Caco-2 (cell line): ENCODE measurements around the gene KIRREL3. TPM values are rescaled to one million over a fixed set of nuclear protein-coding genes. Genes with fewer than 3 reads are reported as not detected.

Experiments used
- BruUV-seq: library from RNA; stranded (reverse); fragments of 400-500 nt; replicated peaks from 2 replicates; lab custom pipeline; 2021; lab: Mats Ljungman, UMichigan
- CTCF ChIA-PET: fragments of 300-600 bp; sonication (Branson Sonifier 250); formaldehyde crosslinking; loops from one replicate; lab custom pipeline; 2022; ENCODE audit warnings: antibody characterized with exemption; lab: Charles Lee
- POLR2A ChIA-PET: fragments of 300-600 bp; sonication (Branson Sonifier 250); formaldehyde crosslinking; loops from one replicate; lab custom pipeline; 2022; ENCODE audit warnings: antibody characterized with exemption; lab: Charles Lee
- DNase-seq, 2 experiments: peaks; one replicate each; pipeline versions ENCODE4 v3.0.0 to v3.0.0-alpha.2; 2020 to 2022
- H3K27me3 ChIP-seq: replicated peaks from 2 replicates; pipeline ENCODE4 v1.6.0; 2011; ENCODE audit warnings: low read length; ENCODE audit not compliant: control insufficient read depth, insufficient read depth
- H3K36me3 ChIP-seq: 2 replicates; pipeline ENCODE4 v1.5.1; 2011; ENCODE audit warnings: low read length; ENCODE audit not compliant: control insufficient read depth, insufficient read depth
- H3K4me1 ChIP-seq: fragments of 250-450 bp; sonication (Bioruptor Pico); 2 replicates; pipeline ENCODE4 v1.5.1; 2020; ENCODE audit warnings: mild to moderate bottlenecking
- H3K4me3 ChIP-seq: 2 replicates; pipeline ENCODE4 v1.5.1; 2011; ENCODE audit warnings: low read depth, mild to moderate bottlenecking, control low read depth, low read length
- H3K9me3 ChIP-seq: fragments of 250-450 bp; sonication (Bioruptor Pico); 2 replicates; pipeline ENCODE4 v1.5.1; 2020; ENCODE audit warnings: mild to moderate bottlenecking, moderate library complexity
- H3K27ac Mint-ChIP-seq: one replicate; pipeline ENCODE4 v1.8.0; 2022; ENCODE audit warnings: mixed read lengths; ENCODE audit not compliant: unreplicated experiment
- H3K27me3 Mint-ChIP-seq: one replicate; pipeline ENCODE4 v1.8.0; 2022; ENCODE audit warnings: mixed read lengths; ENCODE audit not compliant: insufficient read depth, unreplicated experiment
- H3K36me3 Mint-ChIP-seq: one replicate; pipeline ENCODE4 v1.8.0; 2022; ENCODE audit warnings: mild to moderate bottlenecking, mixed read lengths; ENCODE audit not compliant: insufficient read depth, unreplicated experiment
- H3K4me1 Mint-ChIP-seq: one replicate; pipeline ENCODE4 v1.8.0; 2022; ENCODE audit warnings: low read depth, mixed read lengths; ENCODE audit not compliant: unreplicated experiment
- H3K4me3 Mint-ChIP-seq: one replicate; pipeline ENCODE4 v1.8.0; 2022; ENCODE audit warnings: mild to moderate bottlenecking, moderate library complexity, mixed read lengths; ENCODE audit not compliant: unreplicated experiment
- H3K9me3 Mint-ChIP-seq: one replicate; pipeline ENCODE4 v1.8.0; 2022; ENCODE audit warnings: mixed read lengths; ENCODE audit not compliant: unreplicated experiment
- intact Hi-C: fragments of 100-400 bp; cut with micrococcal nuclease; formaldehyde crosslinking; loops from one replicate; pipeline ENCODE4 v1.10.0; 2022; ENCODE audit not compliant: unreplicated experiment
- total RNA-seq: library from RNA; stranded (reverse); gene quantifications from 2 replicates; pipeline ENCODE4 v1.2.3, GENCODE V29; 2022
- TF ChIP-seq, protein P1 (sequence below), 2 experiments: fragments of 200-600 bp in 1 of 2; IDR thresholded peaks; 1 replicate in 1 of 2; 2 replicates in 1 of 2; pipeline versions ENCODE4 v1.5.1 to v1.8.0; 2011 to 2022; ENCODE audit warnings: antibody characterized with exemption in 1 of 2, control low read depth in 1 of 2, inconsistent platforms in 1 of 2, low read depth in 1 of 2, low read length in 1 of 2, mild to moderate bottlenecking in 1 of 2, moderate library complexity in 1 of 2; ENCODE audit not compliant: insufficient read depth in 1 of 2, severe bottlenecking in 1 of 2, unreplicated experiment in 1 of 2

The KIRREL3 gene
- total RNA-seq, 1 experiment from 2014 or later: not detected

GRCh38 chr11:126476266-126476924 is 524.2 kb downstream of the KIRREL3 start:
- CTCF ChIA-PET: no interaction called here
- TF ChIP-seq, protein P1, sequence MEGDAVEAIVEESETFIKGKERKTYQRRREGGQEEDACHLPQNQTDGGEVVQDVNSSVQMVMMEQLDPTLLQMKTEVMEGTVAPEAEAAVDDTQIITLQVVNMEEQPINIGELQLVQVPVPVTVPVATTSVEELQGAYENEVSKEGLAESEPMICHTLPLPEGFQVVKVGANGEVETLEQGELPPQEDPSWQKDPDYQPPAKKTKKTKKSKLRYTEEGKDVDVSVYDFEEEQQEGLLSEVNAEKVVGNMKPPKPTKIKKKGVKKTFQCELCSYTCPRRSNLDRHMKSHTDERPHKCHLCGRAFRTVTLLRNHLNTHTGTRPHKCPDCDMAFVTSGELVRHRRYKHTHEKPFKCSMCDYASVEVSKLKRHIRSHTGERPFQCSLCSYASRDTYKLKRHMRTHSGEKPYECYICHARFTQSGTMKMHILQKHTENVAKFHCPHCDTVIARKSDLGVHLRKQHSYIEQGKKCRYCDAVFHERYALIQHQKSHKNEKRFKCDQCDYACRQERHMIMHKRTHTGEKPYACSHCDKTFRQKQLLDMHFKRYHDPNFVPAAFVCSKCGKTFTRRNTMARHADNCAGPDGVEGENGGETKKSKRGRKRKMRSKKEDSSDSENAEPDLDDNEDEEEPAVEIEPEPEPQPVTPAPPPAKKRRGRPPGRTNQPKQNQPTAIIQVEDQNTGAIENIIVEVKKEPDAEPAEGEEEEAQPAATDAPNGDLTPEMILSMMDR (IDR thresholded peaks at IDR 0.05; ENCODE audit: insufficient read depth in 1 of 2, low read depth in 1 of 2, low read length in 1 of 2, severe bottlenecking in 1 of 2, unreplicated experiment in 1 of 2): no peak
- no peak overlapping the region for H3K4me3 Mint-ChIP-seq

DNA sequence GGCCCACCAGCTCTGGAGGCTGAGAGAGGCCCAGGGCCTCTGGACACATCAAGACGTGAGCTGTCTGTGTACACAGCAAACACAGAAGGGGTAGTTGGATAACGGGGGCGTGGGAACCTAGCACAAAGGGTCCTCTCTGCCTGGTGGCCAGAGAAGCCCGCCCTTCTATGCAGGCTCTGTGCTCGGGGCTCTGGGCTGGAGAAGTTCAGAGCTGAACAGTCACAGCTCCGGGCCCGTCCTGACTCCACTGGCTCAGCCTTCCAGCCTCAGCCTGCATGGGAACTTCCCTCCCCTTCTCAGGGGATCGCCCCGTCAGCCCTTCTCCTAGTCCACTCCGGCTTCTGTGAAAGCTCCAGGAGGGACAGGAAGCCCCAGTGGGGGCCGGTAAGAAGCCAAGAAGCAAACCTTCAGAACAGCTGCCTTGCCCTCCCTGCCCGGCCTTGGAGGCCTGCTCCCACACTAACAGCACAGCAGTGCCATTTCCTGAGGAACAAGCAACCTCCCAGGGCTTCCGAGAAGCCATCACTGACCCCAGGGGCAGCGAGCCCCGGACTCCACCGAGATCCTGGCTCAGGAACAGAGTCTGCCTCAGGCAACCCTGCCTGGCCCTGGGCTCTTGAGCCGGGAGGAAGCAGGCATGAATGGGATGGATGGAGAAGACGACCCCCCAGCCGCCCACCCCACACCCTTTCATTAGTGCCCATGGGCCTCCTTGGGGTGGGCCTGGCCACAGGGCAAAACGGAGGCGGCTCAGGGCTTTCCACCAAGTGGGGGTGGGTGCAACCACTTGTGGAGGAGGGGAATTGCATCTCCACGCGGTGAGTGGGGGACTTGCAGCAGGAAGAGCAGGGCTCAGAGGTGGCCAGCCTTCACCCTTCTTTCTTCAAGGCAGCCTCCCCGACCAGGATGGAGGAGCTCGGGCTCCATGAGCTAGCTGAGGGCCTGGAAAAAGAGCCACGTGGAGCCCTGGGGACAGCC is 525.3 kb downstream of the KIRREL3 start:
- no peak for DNase-seq
- peaks cover 14% of the 10 kb centered on the region for H3K27me3 Mint-ChIP-seq
- Histone ChIP-seq H3K4me3 (no peak overlapping the region), H3K27me3 (peaks cover 2% of the 10 kb centered on the region), H3K36me3 (no peaks in the 10 kb centered on the region), H3K9me3 (no peaks in the 10 kb centered on the region), H3K4me1 (peaks cover 2% of the 10 kb centered on the region)
- H3K36me3 Mint-ChIP-seq: no peaks in the 10 kb centered on the region
- ChIA-PET POLR2A (no interaction called here), CTCF (no interaction called here)
- intact Hi-C loops: no loop called here
- no peak overlapping the region for H3K27ac Mint-ChIP-seq
- TF ChIP-seq, protein P1 (IDR thresholded peaks at IDR 0.05; ENCODE audit: insufficient read depth in 1 of 2, low read depth in 1 of 2, low read length in 1 of 2, severe bottlenecking in 1 of 2, unreplicated experiment in 1 of 2): no peak
- BruUV-seq: no TSS peak
- peaks cover under 1% of the 10 kb centered on the region for H3K4me1 Mint-ChIP-seq
- no peaks in the 10 kb centered on the region for H3K9me3 Mint-ChIP-seq
- no peak overlapping the region for H3K4me3 Mint-ChIP-seq

More at GRCh38 chr11:126476266-126476924, 524.2 kb downstream of the KIRREL3 start:
- no peaks in the 10 kb centered on the region for H3K36me3 ChIP-seq
- BruUV-seq: no TSS peak
- Mint-ChIP-seq H3K4me1 (peaks cover 6% of the 10 kb centered on the region), H3K27ac (no peak overlapping the region), H3K36me3 (no peaks in the 10 kb centered on the region), H3K9me3 (no peaks in the 10 kb centered on the region), H3K27me3 (peaks cover 16% of the 10 kb centered on the region)
- H3K4me3 ChIP-seq: no peak overlapping the region
- no peak for DNase-seq
- POLR2A ChIA-PET: no interaction called here
- peaks cover 6% of the 10 kb centered on the region for H3K4me1 ChIP-seq
- intact Hi-C loops: no loop called here
- H3K9me3 ChIP-seq: no peaks in the 10 kb centered on the region
- peaks cover 3% of the 10 kb centered on the region for H3K27me3 ChIP-seq

GRCh38 chr11:126474220-126474619 is 526.4 kb downstream of the KIRREL3 start:
- DNase-seq: no peak
- Histone ChIP-seq H3K4me3 (no peak overlapping the region), H3K9me3 (no peaks in the 10 kb centered on the region), H3K27me3 (peaks cover 2% of the 10 kb centered on the region), H3K36me3 (no peaks in the 10 kb centered on the region), H3K4me1 (no peaks in the 10 kb centered on the region)
- Mint-ChIP-seq H3K36me3 (no peaks in the 10 kb centered on the region), H3K4me1 (no peaks in the 10 kb centered on the region), H3K4me3 (no peak overlapping the region), H3K27ac (no peak overlapping the region), H3K27me3 (peaks cover 12% of the 10 kb centered on the region), H3K9me3 (no peaks in the 10 kb centered on the region)
- ChIA-PET POLR2A (no interaction called here), CTCF (no interaction called here)
- TF ChIP-seq, protein P1 (IDR thresholded peaks at IDR 0.05; ENCODE audit: insufficient read depth in 1 of 2, low read depth in 1 of 2, low read length in 1 of 2, severe bottlenecking in 1 of 2, unreplicated experiment in 1 of 2): no peak
- BruUV-seq: no TSS peak
- intact Hi-C loops: no loop called here
